ENCODE results near the gene FSD1.
"Not testable (repeated sequence)": the region's sequence is repeated elsewhere in the genome, so short reads cannot be mapped to it uniquely, and the experiment has no call there.

DNA sequence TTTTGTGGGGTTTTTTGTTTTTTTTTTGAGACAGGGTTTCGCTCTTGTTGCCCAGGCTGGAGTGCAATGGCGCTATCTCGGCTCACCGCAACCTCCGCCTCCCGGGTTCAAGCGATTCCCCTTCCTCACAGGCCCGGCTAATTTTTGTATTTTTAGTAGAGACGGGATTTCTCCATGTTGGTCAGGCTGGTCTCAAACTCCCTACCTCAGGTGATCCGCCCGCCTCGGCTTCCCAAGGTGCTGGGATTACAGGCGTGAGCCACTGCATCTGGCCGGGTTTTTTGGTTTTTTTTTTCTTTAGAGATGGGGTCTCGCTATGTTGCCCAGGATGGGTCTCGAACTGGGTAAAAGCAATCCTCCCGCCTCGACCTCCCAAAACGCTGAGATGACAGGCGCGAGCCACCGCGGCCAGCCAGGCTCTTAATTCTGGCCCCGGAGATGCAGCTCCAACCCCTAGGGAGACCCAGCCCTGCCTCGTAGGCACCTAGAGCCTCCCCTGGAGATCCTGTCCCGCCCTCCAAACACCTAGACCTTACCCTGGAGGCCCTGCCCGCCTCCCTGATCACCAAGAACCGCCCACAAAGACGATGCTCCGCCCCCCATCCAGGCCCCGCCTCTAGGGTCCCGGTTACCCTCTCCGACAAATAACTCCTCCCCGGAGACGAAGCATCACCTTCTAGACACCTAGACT lies 24.7 kb downstream of the FSD1 start:
- TF ChIP-seq, protein P1, sequence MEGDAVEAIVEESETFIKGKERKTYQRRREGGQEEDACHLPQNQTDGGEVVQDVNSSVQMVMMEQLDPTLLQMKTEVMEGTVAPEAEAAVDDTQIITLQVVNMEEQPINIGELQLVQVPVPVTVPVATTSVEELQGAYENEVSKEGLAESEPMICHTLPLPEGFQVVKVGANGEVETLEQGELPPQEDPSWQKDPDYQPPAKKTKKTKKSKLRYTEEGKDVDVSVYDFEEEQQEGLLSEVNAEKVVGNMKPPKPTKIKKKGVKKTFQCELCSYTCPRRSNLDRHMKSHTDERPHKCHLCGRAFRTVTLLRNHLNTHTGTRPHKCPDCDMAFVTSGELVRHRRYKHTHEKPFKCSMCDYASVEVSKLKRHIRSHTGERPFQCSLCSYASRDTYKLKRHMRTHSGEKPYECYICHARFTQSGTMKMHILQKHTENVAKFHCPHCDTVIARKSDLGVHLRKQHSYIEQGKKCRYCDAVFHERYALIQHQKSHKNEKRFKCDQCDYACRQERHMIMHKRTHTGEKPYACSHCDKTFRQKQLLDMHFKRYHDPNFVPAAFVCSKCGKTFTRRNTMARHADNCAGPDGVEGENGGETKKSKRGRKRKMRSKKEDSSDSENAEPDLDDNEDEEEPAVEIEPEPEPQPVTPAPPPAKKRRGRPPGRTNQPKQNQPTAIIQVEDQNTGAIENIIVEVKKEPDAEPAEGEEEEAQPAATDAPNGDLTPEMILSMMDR (IDR thresholded peaks at IDR 0.05; ENCODE audit: borderline replicate concordance, extremely low read depth, low read length, poor library complexity, severe bottlenecking): not testable (repeated sequence)
- not testable (repeated sequence) for TF ChIP-seq EZH2 (IDR thresholded peaks at IDR 0.05; ENCODE audit: borderline replicate concordance, low read depth, low read length, severe bottlenecking)
